EH (cell line): Measurements from ENCODE around the gene STIMATE.

Source experiments
- DNase-seq: peaks from one replicate; pipeline ENCODE4 v3.0.0-alpha.2; 2015; ENCODE audit warnings: low read depth

STIMATE gene

DNA sequence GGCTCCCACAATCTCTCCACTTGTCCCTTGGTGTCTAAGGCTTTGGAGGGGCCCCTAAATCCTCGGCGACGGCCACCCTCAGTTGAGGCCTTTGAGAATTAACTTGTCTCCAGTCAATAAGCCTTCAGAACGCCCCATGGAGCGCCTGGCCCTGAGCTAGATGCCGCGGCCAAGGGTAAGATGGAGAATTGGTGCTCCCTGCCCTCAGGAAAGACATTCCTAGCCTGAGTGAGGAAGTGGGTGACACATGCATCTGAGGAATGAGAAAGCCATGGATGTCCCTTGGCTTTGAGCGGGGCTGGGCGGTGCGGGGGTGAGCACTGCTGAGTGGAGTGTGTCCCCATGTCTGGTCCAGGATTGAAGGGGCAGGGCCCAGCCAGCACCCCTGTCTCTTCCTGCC, 80.1 kb downstream of the STIMATE start:
- peak; percentile 39 for DNase-seq

DNA sequence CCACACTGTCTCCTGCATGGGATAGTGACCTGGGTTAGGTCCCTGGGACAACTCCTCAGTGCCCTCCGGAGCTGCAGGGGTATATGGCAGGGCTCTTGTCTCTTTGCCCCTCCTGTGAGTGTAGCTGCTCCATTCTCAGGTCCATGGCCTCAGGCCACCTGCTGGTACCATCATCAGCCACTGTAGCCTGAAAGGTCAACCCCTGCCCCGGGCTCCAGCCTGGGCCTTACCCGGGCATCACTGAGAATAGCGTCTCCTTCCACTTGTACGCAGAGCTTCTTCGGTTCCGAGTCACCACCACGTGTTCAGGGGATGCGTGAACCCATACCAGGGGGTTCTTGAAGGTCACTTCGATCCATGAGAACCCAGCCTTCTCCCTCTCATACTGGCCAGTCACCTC, 80.7 kb downstream of the STIMATE start:
- no peak for DNase-seq

DNA sequence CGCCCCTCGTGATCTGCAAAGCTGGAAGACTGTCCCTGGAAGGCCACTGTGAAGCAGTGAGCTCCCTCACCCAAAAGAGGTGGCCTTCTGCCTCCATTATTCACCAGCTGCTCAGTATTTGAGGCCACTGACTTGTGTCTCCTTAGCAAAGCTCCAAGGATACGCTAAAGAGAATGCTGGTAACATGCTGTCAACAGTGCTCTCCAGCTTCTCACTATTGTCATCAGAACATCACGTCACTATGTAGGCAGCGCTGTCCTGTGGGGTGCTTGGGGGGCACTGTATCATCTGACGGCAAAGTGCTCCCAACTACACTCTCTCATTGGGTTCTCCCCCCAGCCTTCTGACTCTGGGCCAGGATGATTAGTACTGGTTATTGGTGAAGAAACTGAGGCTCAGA, 81.1 kb downstream of the STIMATE start:
- DNase-seq: no peak

DNA sequence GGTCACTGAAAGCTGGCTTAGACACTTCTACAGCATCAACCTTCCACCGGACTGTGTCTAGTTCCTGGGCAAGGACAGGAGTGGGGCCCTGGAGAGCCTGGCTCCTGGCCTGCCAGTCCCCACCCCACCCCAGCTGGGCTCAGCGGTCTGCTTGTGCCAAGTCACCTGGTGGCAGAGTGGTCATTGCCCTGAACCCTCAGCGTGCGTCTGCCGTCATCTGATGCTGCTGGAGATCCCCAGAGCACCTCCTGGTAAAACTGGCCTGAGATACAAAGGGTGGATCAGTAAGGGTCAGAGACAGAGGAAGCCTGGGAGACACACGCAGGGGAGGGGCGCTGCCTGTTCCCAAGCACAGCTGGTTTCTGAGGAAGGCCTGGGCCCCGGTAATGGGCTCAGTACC, 83.5 kb downstream of the STIMATE start:
- DNase-seq: no peak

DNA sequence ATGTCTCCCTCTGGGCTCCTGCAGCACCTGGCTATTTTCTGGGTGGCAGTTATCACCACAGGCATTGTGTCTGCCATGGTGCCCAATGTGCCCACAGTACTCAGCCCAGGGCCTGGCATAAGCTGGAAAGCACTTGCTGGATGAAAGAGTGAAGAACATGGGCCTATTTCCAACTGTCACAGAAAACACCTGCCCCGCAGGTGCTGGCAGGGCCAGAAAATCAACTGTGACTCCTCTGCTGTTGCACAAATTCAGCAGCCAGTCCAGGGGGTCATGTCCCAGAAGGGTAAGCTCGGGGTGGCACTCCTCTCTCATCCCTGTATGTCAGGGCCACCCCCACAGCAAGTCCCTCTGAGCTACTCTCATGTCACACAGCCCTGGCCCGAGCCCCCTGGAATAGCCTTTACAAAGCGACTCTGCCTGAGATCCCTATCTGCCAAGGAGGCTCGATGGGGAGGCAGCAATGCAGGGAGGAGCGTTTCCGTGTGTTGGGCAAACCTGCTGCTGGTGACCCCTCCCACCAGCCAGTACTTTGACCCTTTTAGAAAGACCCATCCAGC, 85.8 kb downstream of the STIMATE start:
- DNase-seq: no peak

GRCh38 chr3:52810923-52811322, 86.4 kb downstream of the STIMATE start:
- DNase-seq: no peak

GRCh38 chr3:52809662-52810377, 87.5 kb downstream of the STIMATE start:
- peak; percentile 5 for DNase-seq

- no peak for DNase-seq
Observed at GRCh38 chr3:52809149-52809548, 88.2 kb downstream of the STIMATE start.

GRCh38 chr3:52805270-52806039, 91.9 kb downstream of the STIMATE start:
- no peak for DNase-seq

DNA sequence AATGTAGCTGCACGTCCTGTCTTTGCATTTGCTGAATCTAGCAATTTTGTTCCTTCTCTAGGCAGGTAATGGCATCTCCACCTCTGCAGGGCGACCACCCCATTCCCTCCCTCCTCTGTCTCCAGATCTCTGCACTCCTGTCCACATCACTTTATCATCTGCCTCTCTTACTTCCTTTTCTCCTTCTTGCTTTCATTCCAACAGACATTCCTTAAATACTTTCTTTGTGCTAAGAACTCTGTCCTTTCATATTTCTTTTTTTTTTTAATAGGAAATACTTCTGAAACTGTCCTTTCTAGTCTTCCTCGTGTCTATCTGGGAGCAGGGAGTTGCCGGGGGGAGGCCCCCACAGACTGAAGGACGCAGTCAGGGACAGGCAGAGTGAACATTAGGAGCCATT, 95.5 kb downstream of the STIMATE start:
- DNase-seq: peak; percentile 39

DNA sequence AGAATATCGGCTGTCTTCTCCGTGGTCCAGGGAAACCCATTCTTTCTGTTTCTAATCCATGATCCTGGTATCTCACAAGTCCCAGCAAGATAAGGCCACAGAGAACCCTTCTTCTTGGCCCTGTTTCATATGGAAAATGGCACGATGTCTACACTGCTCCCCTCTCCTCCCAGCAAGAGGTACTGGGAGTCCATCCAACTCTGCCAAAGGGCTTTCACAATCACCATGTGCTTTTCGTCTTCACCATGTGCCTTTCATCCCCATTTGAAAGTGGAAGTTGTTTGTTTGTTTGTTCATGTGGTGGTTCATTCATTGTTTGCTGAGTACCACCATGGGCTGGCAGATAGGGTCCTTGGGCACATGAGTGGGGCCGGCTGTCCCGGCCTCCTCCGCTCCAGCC, 97.3 kb downstream of the STIMATE start:
- no peak for DNase-seq

GRCh38 chr3:52798978-52799476, 98.3 kb downstream of the STIMATE start:
- DNase-seq: peak; percentile 17

DNA sequence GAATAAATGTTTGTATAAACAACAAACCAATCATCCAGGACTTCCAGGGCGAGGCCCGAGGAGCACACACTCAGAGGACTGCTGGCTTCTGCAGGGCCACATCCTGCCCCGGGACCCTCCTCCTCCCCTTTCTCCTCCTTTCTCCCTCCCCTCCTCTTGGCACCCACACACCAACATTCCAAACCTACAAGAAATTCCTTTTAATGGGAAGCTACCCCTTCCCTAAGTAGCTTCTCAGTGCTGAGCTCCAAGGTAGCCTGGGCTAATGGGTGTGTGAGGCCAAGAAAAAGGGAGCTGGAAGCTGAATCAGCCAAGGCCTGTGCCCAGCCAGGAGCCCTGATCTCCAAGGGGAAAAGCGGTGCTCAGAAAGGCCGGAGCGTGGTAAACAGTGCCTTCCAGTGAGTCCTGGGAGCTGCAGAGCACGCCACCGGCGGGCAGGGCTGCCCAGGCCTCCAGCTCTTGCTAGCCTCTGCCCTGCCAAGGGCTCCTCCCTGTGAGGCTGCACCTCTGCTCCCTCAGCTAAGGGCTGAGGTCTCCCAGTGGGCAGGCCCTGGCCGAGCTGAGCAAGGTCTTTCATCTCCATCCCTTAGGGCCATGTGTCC, 98.9 kb downstream of the STIMATE start:
- peak; percentile 22 for DNase-seq

GRCh38 chr3:52796411-52796810, 100.9 kb downstream of the STIMATE start:
- no peak for DNase-seq

DNA sequence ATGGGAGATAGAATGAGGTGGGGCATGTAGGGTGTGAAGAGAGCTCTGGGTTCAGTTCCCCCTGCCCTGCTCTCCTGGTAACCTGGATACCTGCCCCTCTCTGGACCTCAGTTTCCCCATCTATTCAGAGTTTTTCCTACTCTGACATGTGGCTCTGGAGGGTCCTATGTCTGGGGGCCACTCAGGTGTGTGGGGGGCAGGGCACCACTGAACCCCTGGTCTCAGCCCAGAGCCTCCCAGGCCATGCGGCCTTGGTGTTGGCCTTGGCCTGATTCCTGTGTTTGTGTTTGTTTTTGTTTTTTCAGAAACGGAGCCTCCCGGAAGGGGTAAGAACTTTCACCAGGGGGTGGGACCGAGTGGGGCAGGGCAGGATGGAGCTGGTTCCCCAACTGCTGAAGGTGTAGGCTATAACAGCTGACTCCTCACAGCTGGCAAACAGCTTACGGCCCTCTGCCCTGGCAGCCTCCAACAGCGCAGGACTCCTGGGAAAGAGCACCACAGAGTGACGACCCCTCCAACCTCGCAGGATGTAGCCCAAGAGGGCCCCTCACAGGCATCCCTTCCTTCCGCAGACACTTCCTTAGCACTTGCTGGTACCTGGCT, 101.9 kb downstream of the STIMATE start:
- DNase-seq: no peak

- DNase-seq: peak; percentile 15
Observed at GRCh38 chr3:52794612-52795099, 102.7 kb downstream of the STIMATE start, which contains the start of gene ITIH3. Gene ITIH3 (plus strand): TSS chr3:52794796. CDS start chr3:52794804, 8 bp downstream.

DNA sequence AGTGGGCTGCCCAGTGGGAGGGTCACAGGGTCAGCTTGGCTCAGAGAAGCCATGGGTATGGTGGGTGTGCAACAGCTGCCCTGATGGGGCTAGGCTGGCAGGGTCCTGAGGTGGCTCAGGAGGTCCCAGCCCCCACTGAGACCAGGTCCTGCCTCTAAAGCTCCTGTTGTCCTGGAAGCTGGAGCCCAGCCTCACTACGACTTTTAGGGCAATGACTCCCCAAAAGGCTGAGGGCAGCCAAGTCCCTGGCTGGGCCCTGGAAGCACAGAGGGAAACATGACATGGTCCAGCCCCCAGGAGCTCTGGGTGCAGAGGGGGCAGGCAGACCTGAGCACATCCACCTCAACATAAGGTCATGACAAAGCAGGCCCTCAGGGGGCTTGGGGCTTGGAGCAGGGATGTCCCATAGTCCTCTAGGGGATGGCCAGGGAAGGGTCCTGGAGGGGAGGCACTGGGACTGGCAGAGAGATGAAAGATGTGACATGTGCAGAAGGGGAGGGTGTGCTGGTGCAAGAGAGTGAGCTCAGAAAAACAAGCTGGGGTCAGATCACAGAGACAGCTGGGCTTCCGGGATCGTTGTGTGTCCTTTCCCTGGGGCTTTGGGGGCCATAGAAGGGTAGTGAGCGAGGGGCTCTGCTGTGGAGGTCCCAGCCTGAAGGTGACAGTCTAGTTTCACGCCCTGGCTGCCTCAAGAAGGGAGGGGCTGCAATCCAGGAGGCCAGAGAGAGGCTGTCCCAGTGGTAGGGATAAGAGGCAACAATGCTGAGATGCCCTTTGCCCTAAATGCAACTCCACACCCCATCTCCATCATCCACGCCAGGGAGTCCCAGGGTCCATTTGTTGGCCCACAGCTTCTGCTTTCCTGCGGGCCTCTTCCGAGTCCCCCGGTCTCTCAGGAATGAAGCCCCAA, 103.4 kb downstream of the STIMATE start:
- DNase-seq: no peak

DNA sequence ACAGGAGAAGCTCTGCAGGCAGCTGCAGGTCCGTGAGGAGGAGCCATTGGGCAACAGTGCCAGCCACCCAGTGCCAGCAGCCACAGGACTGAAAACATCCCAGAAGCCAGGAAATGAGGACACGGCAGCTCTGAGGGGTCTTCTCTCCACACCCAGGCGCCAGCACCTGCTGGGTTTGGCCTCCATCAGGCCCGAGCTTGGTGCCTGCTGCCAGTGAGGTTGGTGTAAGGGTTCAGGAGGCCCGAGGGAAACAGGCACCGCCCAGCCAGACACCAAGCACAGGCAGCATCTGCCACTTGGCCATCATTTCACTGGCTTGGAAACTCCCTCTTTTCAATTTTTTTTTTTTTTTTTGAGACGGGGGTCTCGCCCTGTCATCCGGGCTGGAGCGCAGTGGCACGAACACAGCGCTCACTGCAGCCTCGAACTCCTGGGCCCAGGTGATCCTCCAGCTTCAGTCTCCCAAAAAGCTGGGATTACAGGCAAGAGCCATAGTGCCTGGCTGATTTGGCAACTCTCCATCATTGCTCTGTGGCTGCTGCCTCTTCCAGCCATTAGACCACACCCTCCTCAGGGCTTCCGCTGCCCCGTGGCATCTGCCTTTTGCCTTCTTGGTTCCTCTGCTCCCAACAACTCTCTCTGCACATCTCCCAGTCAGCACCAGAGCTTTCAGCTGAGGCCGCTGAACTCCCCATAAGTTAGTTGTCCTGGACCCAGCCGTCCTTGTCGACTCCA, 104.2 kb downstream of the STIMATE start:
- DNase-seq: peak; percentile 53

DNA sequence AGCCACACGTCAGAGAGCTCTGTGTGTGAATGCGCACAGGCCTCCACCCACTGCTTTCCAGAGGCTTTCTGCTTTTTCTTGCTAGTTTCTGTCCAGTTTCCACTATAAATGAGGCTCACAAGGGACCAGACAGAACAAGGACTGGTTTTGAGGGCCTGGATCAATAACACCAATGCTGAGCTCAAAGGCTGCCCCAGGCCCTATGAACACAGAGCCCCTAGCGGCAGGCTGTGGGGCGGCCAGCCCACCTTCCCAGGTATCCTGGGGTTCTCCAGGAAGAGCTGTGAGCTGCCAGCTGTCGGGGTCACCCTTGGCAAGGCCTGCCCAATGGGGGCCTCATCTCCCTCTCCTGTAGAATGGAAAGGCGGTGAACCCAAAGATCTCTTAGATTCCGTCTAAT, 104.9 kb downstream of the STIMATE start:
- DNase-seq: no peak

GRCh38 chr3:52791928-52792327, 105.4 kb downstream of the STIMATE start:
- no peak for DNase-seq
